Uterus (tissue), 4 donors: ENCODE measurements around the gene C1QTNF1. TPM values are rescaled to one million over a fixed set of nuclear protein-coding genes. Genes with fewer than 3 reads are reported as not detected.
A peak's percentile ranks its signal among the peaks of the same experiment; 100 is the strongest.

Experiments used
- DNase-seq, 2 donors: peaks; one replicate each; pipeline ENCODE4 v3.0.0-alpha.2; 2019 to 2020
- H3K27ac ChIP-seq, 2 donors: fragments of 200-600 bp; sonication (generic); 1 replicate in 1 of 2; 2 replicates in 1 of 2; pipeline ENCODE4 v1.5.1; 2016 to 2018
- H3K27me3 ChIP-seq, 2 donors: fragments of 200-600 bp; sonication (generic); one replicate each; pipeline ENCODE4 v1.5.1; 2018 to 2019; ENCODE audit warnings: control low read depth in 1 of 2
- H3K36me3 ChIP-seq, 2 donors: fragments of 200-600 bp; sonication (generic); one replicate each; pipeline ENCODE4 v1.5.1; 2019; ENCODE audit warnings: control low read depth in 1 of 2
- H3K4me1 ChIP-seq, 2 donors: fragments of 200-600 bp; sonication (generic); one replicate each; pipeline ENCODE4 v1.5.1; 2018 to 2019; ENCODE audit warnings: control low read depth in 1 of 2
- H3K4me3 ChIP-seq, 2 donors: fragments of 200-600 bp; sonication (generic); 1 replicate in 1 of 2; 2 replicates in 1 of 2; pipeline ENCODE4 v1.5.1; 2018 to 2019; ENCODE audit warnings: mild to moderate bottlenecking in 1 of 2
- H3K9me3 ChIP-seq, 2 donors: fragments of 200-600 bp; sonication (generic); one replicate each; pipeline ENCODE4 v1.5.1; 2019; ENCODE audit warnings: control low read depth in 1 of 2
- POLR2A ChIP-seq, 2 donors: fragments of 450-650 bp; IDR thresholded peaks; one replicate each; pipeline ENCODE4 v1.6.1; 2016; ENCODE audit warnings: antibody characterized with exemption in 2 of 2, mild to moderate bottlenecking in 1 of 2, moderate library complexity in 1 of 2
- intact Hi-C: fragments of 100-400 bp; cut with DNase I; formaldehyde crosslinking; loops from one replicate; pipeline ENCODE4 v1.15.1; 2023; ENCODE audit warnings: low total_unique reads
- total RNA-seq, 4 donors: library from RNA; depleted of rRNA in 3 of 4; stranded (reverse); fragments of >200 nt in 3 of 4; gene quantifications; one replicate each; pipeline versions ENCODE4 v1.1.0 to v1.2.4, GENCODE V29; 2014 to 2023
- TF ChIP-seq, protein P1 (sequence below), 4 experiments: fragments of 200-600 bp in 2 of 4; fragments of 450-650 bp in 2 of 4; sonication (generic) in 2 of 4; IDR thresholded peaks; one replicate each; pipeline ENCODE4 v1.5.1; 2016 to 2019; ENCODE audit warnings: antibody characterized with exemption in 4 of 4, mild to moderate bottlenecking in 2 of 4, moderate library complexity in 1 of 4
- donor health status: DM: yes; HTN: yes; CAD: no.

Gene C1QTNF1
- total RNA-seq, 4 donors from 2014 or later = 2.9 to 80.8 (median 39.6) TPM

DNA sequence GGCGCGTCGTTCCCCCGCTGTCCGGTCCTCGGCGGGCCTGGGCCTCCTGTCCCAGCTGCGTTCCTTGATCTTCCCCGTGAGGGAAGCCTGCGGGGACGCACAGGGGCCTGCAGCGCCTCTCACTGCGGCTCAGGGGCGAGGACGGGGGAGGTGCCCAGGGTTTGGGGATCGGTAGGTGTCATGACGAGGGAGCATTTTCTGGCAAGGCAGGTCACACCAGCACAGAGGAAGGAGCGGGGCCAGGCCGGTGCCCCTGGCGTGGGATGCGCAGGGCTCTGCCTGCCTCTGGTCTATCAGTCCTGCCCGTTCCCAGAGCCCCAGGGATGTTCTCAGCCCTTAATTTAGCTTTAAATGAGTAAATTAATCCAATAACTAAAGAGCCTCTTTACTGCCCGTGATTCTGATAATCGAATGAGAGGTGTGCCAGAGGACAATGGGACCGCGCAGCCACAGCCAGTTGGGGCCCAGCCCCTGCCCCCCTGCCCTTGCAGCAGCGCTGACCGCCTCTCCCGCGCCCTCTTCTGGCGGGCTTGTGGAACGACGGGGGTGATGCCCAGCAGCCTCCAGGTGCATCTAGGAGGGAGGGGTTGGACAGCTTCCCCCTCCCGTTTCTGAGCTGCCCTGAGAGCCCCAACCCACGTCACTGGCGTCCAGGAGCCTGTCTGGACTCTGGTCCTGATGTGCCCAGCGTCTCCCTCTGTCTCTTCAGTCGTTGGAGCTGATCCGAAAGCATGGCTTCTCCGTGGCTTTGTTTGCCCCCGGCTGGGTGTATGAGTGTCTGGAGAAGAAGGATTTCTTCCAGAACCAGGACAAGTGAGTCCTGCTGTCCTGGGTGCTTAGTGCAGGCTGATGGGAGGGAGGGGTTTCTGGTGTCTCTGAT lies 58.6 kb downstream of the C1QTNF1 start:
- no peak overlapping the region for H3K4me3 ChIP-seq
- H3K4me1 ChIP-seq = no peaks in the 10 kb centered on the region
- no peak overlapping the region for H3K27ac ChIP-seq
- H3K27me3 ChIP-seq = no peaks in the 10 kb centered on the region
- DNase-seq = no peak
- intact Hi-C loops = no loop called here
- TF ChIP-seq, protein P1, sequence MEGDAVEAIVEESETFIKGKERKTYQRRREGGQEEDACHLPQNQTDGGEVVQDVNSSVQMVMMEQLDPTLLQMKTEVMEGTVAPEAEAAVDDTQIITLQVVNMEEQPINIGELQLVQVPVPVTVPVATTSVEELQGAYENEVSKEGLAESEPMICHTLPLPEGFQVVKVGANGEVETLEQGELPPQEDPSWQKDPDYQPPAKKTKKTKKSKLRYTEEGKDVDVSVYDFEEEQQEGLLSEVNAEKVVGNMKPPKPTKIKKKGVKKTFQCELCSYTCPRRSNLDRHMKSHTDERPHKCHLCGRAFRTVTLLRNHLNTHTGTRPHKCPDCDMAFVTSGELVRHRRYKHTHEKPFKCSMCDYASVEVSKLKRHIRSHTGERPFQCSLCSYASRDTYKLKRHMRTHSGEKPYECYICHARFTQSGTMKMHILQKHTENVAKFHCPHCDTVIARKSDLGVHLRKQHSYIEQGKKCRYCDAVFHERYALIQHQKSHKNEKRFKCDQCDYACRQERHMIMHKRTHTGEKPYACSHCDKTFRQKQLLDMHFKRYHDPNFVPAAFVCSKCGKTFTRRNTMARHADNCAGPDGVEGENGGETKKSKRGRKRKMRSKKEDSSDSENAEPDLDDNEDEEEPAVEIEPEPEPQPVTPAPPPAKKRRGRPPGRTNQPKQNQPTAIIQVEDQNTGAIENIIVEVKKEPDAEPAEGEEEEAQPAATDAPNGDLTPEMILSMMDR (IDR thresholded peaks at IDR 0.05) = peak; percentile 47 to 75 (median 64)
- no peak for TF ChIP-seq POLR2A (IDR thresholded peaks at IDR 0.05)
- no peaks in the 10 kb centered on the region for H3K36me3 ChIP-seq
- no peaks in the 10 kb centered on the region for H3K9me3 ChIP-seq

DNA sequence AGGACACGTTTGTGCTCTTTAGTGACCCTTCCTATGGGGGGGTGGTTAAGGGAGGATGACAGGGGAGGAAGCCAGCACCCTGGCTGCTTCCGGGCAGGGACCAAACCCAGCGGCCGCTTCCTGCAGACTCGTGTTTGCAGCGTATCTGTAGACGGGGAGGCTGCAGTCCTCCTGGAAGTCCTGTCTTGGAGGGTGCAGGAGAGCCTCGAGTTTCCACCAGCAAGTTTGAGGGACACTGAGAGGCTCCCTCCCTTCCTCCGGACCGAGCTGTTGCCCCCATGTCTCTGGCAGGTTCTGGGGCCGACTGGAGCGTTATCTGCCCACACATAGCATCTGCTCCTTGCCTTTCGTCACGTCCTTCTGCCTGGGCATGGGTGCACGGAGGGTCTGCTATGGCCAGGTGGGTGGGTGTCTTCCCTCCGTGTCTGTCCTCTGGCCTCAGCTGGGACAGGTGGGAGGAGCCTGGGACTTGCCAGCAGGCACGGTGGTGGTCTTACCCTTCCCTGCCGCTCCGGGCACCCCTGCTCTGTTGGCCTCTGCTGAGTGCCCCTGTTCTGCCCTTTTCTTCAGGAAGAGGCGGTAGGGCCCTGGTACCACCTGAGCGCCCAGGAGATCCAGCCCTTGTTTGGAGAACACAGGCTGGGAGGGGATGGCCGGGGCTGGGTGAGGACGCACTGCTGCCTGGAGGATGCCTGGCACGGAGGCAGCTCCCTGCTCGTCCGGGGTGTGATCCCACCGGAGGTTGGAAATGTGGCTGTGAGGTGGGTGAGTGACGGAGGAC lies 59.4 kb downstream of the C1QTNF1 start:
- TF ChIP-seq, protein P1 (IDR thresholded peaks at IDR 0.05) = no peak
- no peak for TF ChIP-seq POLR2A (IDR thresholded peaks at IDR 0.05)
- no peak for DNase-seq
- H3K36me3 ChIP-seq = no peaks in the 10 kb centered on the region
- no peaks in the 10 kb centered on the region for H3K4me1 ChIP-seq
- no peak overlapping the region for H3K27ac ChIP-seq
- H3K27me3 ChIP-seq = no peaks in the 10 kb centered on the region
- no peaks in the 10 kb centered on the region for H3K9me3 ChIP-seq
- intact Hi-C loops = no loop called here
- no peak overlapping the region for H3K4me3 ChIP-seq

DNA sequence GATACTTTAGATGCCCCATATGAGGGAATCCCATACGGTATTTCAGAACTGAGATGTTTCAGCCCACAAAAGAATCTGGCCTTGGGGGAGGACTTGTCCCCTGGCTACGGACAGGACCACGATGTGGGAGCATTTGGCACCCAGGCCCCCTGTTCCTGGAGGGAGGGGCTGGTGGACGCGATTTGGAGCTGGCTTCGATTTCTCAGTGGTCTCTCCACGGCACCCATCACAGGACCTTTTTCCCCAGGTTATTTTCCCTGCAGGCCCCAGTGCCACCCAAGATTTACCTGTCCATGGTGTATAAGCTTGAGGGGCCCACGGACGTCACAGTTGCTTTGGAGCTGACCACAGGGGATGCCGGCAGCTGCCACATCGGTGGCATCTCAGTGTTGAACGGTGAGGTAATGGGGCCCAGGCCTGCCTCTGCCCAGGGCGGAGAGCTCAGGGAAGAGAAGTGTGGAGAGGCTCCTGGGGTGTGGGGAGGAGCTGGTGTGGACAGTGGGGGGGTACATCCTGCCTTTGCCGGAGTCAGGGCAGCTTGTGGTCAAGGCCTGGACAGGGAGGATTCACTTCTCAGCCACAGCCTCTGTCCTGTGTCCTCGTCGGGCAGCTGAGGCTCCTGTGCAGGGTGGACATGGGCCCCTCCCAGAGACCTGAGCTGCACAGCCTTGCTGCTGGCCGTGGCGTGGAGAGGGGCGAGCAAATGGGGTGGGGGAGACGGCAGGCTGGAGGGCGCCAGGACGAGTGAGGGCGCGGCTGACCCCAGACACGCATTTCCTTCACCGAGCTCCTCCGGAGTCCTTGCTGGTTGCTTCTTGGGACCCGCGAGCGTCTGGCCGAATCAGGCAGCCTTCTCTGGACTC lies 60.6 kb downstream of the C1QTNF1 start:
- TF ChIP-seq, protein P1 (IDR thresholded peaks at IDR 0.05) = no peak
- no peak for TF ChIP-seq POLR2A (IDR thresholded peaks at IDR 0.05)
- no peaks in the 10 kb centered on the region for H3K27me3 ChIP-seq
- no peaks in the 10 kb centered on the region for H3K36me3 ChIP-seq
- H3K4me3 ChIP-seq = no peak overlapping the region
- DNase-seq = no peak
- intact Hi-C loops = loop anchor here (5.0 kb wide), 2 partner anchors 308 to 623 kb away; no protein-coding TSS in a partner anchor
- H3K27ac ChIP-seq = no peak overlapping the region
- no peaks in the 10 kb centered on the region for H3K9me3 ChIP-seq
- no peaks in the 10 kb centered on the region for H3K4me1 ChIP-seq

DNA sequence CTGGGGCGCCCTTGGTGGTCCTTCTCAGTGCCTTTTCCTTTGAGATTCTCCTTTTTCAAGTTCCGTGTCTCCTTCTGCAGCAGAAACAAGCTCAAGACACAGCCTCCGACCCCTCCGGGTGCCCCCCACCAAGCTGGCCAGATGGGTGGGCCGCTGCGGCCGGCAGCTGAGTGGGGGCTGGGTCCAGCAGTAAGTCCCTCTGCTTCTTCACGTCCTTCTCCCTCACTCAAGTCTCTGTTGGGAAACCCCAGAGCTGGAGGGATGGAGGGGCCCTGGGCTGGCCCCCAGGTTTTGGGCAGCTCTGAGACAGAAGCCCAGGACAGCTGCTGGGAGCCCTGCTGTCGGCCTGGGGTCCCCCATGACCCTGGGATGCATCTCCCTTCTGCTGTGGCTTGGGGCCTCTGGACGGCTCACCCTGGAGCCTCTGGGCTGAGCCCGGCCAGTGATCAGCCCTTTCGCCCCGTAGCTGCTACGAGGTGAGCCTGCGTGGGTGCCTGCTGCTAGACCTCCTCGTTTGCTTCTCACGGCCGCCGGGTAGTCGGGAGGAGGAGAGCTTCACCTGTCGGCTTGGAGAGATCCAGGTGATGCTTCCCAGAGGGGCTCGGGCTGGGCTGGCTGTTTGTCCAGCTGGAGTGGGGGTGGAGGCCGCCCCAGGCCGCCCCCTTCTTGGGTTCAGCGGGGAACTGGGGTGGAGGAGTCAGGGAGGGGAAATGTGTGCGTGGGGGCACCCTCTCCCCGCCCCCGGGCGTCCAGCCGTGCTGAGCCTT lies 61.4 kb downstream of the C1QTNF1 start:
- Histone ChIP-seq H3K27me3 (no peaks in the 10 kb centered on the region), H3K9me3 (no peaks in the 10 kb centered on the region), H3K4me1 (no peaks in the 10 kb centered on the region), H3K4me3 (no peak overlapping the region), H3K36me3 (no peaks in the 10 kb centered on the region), H3K27ac (no peak overlapping the region)
- no peak for DNase-seq
- TF ChIP-seq, protein P1 (IDR thresholded peaks at IDR 0.05) = no peak
- no peak for TF ChIP-seq POLR2A (IDR thresholded peaks at IDR 0.05)
- intact Hi-C loops = loop anchor here (5.0 kb wide), 2 partner anchors 307 to 622 kb away; no protein-coding TSS in a partner anchor
